Measurements from ENCODE around the gene IL21R. TPM values are rescaled to one million over a fixed set of nuclear protein-coding genes. Genes with fewer than 3 reads are reported as not detected.

Gene IL21R
- total and polyA plus RNA-seq, 9 of the 15 experiments (the other 6 are each of a cell fraction or from before 2014, with no cell fraction given), result 0.04 to 0.34 (median 0.18) TPM; not detected in 1

- peaks cover 5 to 12% of the 10 kb centered on the region in 2 experiments for H3K4me1 ChIP-seq (replicated peaks in 1 of 2; ENCODE audit: control insufficient read depth in 2 of 2, insufficient read depth in 2 of 2, low read length in 2 of 2)
- CTCF ChIA-PET (ENCODE audit: low intra/inter-chr PET ratio), result no interaction called here
- intact Hi-C loops (cut with micrococcal nuclease) (no loop called here), in situ Hi-C loops (cut with MboI) (no loop called here)
- BruUV-seq (replicated peaks), result no TSS peak
- no peak overlapping the region for H3K27ac ChIP-seq (ENCODE audit: extremely low read depth, low read depth, low read length)
- no peaks in the 10 kb centered on the region for H3K9me3 ChIP-seq (replicated peaks; ENCODE audit: control insufficient read depth, insufficient read depth, low read depth, low read length)
- no peak overlapping the region for H3K9ac ChIP-seq (ENCODE audit: insufficient read depth in 1 of 2, low read depth in 2 of 2, low read length in 2 of 2)
- no peak for DNase-seq (ENCODE audit: extremely low read depth in 1 of 4, low spot score in 3 of 4)
- peaks cover 0 to 13% of the 10 kb centered on the region in 2 experiments; a peak in 2 of 5 replicates for H3K27me3 ChIP-seq (ENCODE audit: control insufficient read depth in 2 of 2, insufficient read depth in 2 of 2, low read length in 2 of 2)
- no peak for ATAC-seq
- no peak overlapping the region for H3K4me2 ChIP-seq (ENCODE audit: insufficient read depth, low read length)
- no peak for FAIRE-seq
- POLR2A ChIA-PET, result interaction anchor here (0.7 kb wide), 1 partner anchor 17 kb away, joined by 3 read pairs; no protein-coding TSS in a partner anchor
- no peaks in the 10 kb centered on the region for H4K20me1 ChIP-seq (replicated peaks; ENCODE audit: control insufficient read depth, insufficient read depth, low read length)
- 35% methylated on average over 14 of the region's 16 CpGs for WGBS (ENCODE audit: insufficient coverage, low coverage, missing lambda C conversion rate)
- no peaks in the 10 kb centered on the region for H3K36me3 ChIP-seq (ENCODE audit: control insufficient read depth, insufficient read depth, low read length)
- no peak overlapping the region for H3K4me3 ChIP-seq
- no peaks in the 10 kb centered on the region for H3K9me1 ChIP-seq (ENCODE audit: control insufficient read depth, insufficient read depth, low read length)
- no peaks in the 10 kb centered on the region for H3K79me2 ChIP-seq (ENCODE audit: control insufficient read depth, insufficient read depth, low read length)
- H2AFZ ChIP-seq (ENCODE audit: low read depth, low read length), result no peak overlapping the region
- 0 out of 2 replicates have a peak, but pooled peaks have one; percentile 10 for TF ChIP-seq ZNF24 (IDR thresholded peaks at IDR 0.05)
- no peak for TF ChIP-seq ELF2 (CRISPR knock-in tag; IDR thresholded peaks at IDR 0.05)
- TF ChIP-seq, protein P1, sequence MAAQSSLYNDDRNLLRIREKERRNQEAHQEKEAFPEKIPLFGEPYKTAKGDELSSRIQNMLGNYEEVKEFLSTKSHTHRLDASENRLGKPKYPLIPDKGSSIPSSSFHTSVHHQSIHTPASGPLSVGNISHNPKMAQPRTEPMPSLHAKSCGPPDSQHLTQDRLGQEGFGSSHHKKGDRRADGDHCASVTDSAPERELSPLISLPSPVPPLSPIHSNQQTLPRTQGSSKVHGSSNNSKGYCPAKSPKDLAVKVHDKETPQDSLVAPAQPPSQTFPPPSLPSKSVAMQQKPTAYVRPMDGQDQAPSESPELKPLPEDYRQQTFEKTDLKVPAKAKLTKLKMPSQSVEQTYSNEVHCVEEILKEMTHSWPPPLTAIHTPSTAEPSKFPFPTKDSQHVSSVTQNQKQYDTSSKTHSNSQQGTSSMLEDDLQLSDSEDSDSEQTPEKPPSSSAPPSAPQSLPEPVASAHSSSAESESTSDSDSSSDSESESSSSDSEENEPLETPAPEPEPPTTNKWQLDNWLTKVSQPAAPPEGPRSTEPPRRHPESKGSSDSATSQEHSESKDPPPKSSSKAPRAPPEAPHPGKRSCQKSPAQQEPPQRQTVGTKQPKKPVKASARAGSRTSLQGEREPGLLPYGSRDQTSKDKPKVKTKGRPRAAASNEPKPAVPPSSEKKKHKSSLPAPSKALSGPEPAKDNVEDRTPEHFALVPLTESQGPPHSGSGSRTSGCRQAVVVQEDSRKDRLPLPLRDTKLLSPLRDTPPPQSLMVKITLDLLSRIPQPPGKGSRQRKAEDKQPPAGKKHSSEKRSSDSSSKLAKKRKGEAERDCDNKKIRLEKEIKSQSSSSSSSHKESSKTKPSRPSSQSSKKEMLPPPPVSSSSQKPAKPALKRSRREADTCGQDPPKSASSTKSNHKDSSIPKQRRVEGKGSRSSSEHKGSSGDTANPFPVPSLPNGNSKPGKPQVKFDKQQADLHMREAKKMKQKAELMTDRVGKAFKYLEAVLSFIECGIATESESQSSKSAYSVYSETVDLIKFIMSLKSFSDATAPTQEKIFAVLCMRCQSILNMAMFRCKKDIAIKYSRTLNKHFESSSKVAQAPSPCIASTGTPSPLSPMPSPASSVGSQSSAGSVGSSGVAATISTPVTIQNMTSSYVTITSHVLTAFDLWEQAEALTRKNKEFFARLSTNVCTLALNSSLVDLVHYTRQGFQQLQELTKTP (IDR thresholded peaks at IDR 0.05; ENCODE audit: low read depth in 1 of 2, partially characterized antibody in 2 of 2), result no peak
- TF ChIP-seq MXI1 (IDR thresholded peaks at IDR 0.05; ENCODE audit: low read depth, low read length), result no peak
- TF ChIP-seq ZNF695 (CRISPR knock-in tag; IDR thresholded peaks at IDR 0.05), result no peak
- no peak for TF ChIP-seq LEF1 (IDR thresholded peaks at IDR 0.05)
- TF ChIP-seq NFRKB (IDR thresholded peaks at IDR 0.05; ENCODE audit: low read depth), result no peak
- TF ChIP-seq NR2F6 (CRISPR knock-in tag; IDR thresholded peaks at IDR 0.05), result no peak
- TF ChIP-seq TFAM (CRISPR knock-in tag; conservative IDR thresholded peaks at IDR 0.05), result no peak
- TF ChIP-seq CBFA2T3 (IDR thresholded peaks at IDR 0.05), result no peak
- no peak for TF ChIP-seq ZNF699 (CRISPR knock-in tag; IDR thresholded peaks at IDR 0.05; ENCODE audit: insufficient replicate concordance)
- TF ChIP-seq NR2C2 (CRISPR knock-in tag; IDR thresholded peaks at IDR 0.05), result no peak
- no peak for TF ChIP-seq NR2C2 (tag; IDR thresholded peaks at IDR 0.05)
- no peak for TF ChIP-seq SMARCC2 (IDR thresholded peaks at IDR 0.05; ENCODE audit: low read depth)
- no peak for TF ChIP-seq ELF1 (tag; IDR thresholded peaks at IDR 0.05)
- no peak for TF ChIP-seq SREBF1 (IDR thresholded peaks at IDR 0.05; ENCODE audit: borderline replicate concordance, low read depth, low read length)
- TF ChIP-seq, protein P2, sequence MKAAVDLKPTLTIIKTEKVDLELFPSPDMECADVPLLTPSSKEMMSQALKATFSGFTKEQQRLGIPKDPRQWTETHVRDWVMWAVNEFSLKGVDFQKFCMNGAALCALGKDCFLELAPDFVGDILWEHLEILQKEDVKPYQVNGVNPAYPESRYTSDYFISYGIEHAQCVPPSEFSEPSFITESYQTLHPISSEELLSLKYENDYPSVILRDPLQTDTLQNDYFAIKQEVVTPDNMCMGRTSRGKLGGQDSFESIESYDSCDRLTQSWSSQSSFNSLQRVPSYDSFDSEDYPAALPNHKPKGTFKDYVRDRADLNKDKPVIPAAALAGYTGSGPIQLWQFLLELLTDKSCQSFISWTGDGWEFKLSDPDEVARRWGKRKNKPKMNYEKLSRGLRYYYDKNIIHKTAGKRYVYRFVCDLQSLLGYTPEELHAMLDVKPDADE (conservative IDR thresholded peaks at IDR 0.05; ENCODE audit: control insufficient read depth, low read depth, low read length), result no peak
- no peak for TF ChIP-seq MAFK (IDR thresholded peaks at IDR 0.05; ENCODE audit: low read length)
- peak; percentile 82; the same call in 1 of the 2 replicates for TF ChIP-seq HDAC2 (IDR thresholded peaks at IDR 0.05)
- TF ChIP-seq ZNF174 (CRISPR knock-in tag; IDR thresholded peaks at IDR 0.05), result no peak
These were observed 32.4 kb downstream of the IL21R start for GRCh38 chr16:27434141-27435051.
